SK-N-MC (cell line): ENCODE data around the gene KCNQ1OT1.

ENCODE experiments used
- EZH2 ChIP-seq: fragments of 200-600 bp; sonication (generic); IDR thresholded peaks from one replicate; pipeline ENCODE4 v1.6.1; 2017; ENCODE audit warnings: antibody characterized with exemption
- FOXP2 ChIP-seq: optimal IDR thresholded peaks from 2 replicates; pipeline ENCODE3; 2011; ENCODE audit warnings: mild to moderate bottlenecking, moderate library complexity; ENCODE audit not compliant: insufficient read depth; ENCODE audit errors: extremely low read length, control extremely low read depth
- POLR2AphosphoS5 ChIP-seq: IDR thresholded peaks from 2 replicates; pipeline ENCODE4 v1.6.1; 2012; ENCODE audit warnings: mild to moderate bottlenecking, low read depth, low read length, borderline replicate concordance

DNA sequence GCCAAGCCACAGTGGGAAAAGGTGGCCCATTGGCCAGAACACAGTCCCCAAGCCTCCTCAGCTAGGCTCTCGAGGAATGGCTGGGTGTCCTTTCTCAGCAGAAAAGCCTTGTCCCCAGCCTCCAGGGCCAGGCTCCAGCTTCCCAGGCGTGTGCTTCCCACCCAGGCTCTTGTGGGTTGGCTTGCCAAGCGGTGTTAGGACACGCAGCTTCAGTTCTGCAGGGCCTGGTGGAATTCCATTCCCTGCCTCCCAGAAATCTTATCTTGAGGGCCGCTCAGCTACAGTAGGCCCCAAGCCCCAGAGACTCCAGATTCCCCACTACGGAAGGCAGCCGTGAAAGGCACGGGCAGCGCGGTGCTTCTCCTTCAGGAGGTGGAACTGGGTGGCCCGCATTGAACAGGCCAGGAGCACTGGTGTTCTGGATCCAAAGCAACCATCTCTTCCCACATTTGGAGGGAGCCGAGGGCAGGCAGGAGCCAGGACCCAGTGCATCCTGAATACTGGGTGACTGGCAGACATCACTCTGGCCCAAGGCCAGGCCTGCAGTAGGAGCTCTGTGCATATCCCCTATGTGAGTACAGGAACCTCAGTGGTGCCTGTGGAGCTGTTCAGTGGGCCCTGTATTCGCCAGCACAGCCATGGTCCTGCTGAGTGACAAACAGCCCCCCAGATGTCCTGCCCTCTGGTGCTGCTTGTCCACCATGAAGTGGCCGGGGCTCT, 16.7 kb upstream of the KCNQ1OT1 start:
- TF ChIP-seq POLR2AphosphoS5 = no peak
- TF ChIP-seq EZH2 = no peak
- no peak for TF ChIP-seq FOXP2
